Parathyroid adenoma (tissue), 2 donors: Measurements from ENCODE around the gene MSANTD7.

Experiments
- H2AFZ ChIP-seq: fragments of 300-600 bp; sonication (generic); one replicate; pipeline ENCODE4 v1.7.0; 2017; ENCODE audit warnings: antibody characterized with exemption, mild to moderate bottlenecking
- H3K27ac ChIP-seq: fragments of 300-600 bp; sonication (generic); one replicate; pipeline ENCODE4 v1.7.0; 2017
- H3K27me3 ChIP-seq: fragments of 300-600 bp; sonication (generic); one replicate; pipeline ENCODE4 v1.7.0; 2017; ENCODE audit warnings: low read length; ENCODE audit not compliant: control insufficient read depth, insufficient read depth
- H3K36me3 ChIP-seq: fragments of 300-600 bp; sonication (generic); one replicate; pipeline ENCODE4 v1.7.0; 2017; ENCODE audit warnings: low read length; ENCODE audit not compliant: control insufficient read depth, insufficient read depth
- H3K4me1 ChIP-seq: fragments of 300-600 bp; sonication (generic); one replicate; pipeline ENCODE4 v1.7.0; 2017; ENCODE audit warnings: control low read depth
- H3K4me2 ChIP-seq: fragments of 300-600 bp; sonication (generic); one replicate; pipeline ENCODE4 v1.7.0; 2017; ENCODE audit warnings: low read length
- H3K4me3 ChIP-seq: fragments of 300-600 bp; sonication (generic); one replicate; pipeline ENCODE4 v1.7.0; 2017; ENCODE audit warnings: low read depth, low read length
- H3K79me2 ChIP-seq: fragments of 300-600 bp; sonication (generic); one replicate; pipeline ENCODE4 v1.7.0; 2017; ENCODE audit warnings: control low read depth
- H3K9ac ChIP-seq: fragments of 300-600 bp; sonication (generic); one replicate; pipeline ENCODE4 v1.7.0; 2017; ENCODE audit warnings: mild to moderate bottlenecking
- H3K9me3 ChIP-seq: fragments of 300-600 bp; sonication (generic); one replicate; pipeline ENCODE4 v1.7.0; 2017; ENCODE audit warnings: low read length; ENCODE audit not compliant: control insufficient read depth
- TF ChIP-seq, protein P1 (sequence below): fragments of 300-600 bp; sonication (generic); IDR thresholded peaks from one replicate; pipeline ENCODE4 v1.7.0; 2017; ENCODE audit warnings: antibody characterized with exemption, mild to moderate bottlenecking
- donor health status: primary hyperparathyroidism.

MSANTD7 gene

DNA sequence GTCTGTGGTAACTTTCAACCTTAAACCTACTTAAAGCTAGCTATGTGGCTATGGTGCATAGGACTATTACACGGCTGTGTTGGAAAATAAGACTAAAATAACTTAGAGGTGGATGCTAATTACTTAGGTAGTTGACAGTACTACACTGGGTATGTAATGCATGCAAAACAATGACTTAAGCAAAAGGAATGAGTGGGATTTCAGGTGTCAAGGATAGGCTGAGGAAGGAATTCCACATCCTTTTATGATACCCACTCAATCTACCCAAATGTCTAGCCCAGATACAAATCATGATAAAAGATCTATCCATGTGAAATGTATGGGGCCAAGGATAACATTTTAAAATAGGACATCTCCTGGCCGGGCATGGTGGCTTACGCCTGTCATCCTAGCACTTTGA lies 14.1 kb upstream of the MSANTD7 start:
- H3K9ac ChIP-seq = no peak overlapping the region

DNA sequence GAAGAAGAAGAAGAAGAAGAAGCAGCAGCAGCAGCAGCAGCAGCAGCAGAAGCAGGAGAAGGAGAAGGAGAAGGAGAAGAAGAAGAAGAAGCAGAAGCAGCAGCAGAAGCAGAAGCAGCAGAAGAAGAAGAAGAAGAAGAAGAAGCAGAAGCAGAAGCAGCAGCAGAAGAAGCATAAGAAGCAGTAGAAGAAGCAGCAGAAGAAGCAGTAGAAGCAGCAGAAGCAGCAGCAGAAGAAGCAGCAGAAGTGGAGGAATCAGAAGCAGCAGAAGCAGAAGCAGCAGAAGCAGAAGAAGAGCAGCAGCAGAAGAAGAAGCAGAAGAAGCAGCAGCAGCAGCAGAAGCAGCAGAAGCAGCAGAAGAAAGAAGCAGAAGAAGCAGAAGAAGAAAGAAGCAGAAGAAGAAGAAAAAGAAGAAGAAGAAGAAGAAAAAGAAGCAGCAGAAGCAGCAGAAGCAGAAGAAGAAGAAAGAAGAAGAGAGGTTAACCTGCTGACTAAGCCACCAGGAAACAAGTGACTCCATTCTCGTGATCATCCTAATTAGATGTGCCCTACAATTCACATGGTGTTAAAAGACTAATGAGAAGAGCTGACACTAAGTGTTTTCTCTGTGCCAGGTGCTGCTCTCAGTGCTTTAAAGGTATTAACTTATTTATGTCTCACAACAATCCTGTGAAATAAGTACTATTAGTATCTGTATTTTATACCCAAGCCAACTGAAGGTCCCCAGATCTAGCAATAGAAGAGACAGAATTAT lies 11.9 kb upstream of the MSANTD7 start:
- H2AFZ ChIP-seq = no peak overlapping the region
- no peaks in the 10 kb centered on the region for H3K79me2 ChIP-seq
- H3K4me1 ChIP-seq = no peaks in the 10 kb centered on the region
- H3K27ac ChIP-seq = no peak overlapping the region
- no peak overlapping the region for H3K4me3 ChIP-seq
- TF ChIP-seq, protein P1, sequence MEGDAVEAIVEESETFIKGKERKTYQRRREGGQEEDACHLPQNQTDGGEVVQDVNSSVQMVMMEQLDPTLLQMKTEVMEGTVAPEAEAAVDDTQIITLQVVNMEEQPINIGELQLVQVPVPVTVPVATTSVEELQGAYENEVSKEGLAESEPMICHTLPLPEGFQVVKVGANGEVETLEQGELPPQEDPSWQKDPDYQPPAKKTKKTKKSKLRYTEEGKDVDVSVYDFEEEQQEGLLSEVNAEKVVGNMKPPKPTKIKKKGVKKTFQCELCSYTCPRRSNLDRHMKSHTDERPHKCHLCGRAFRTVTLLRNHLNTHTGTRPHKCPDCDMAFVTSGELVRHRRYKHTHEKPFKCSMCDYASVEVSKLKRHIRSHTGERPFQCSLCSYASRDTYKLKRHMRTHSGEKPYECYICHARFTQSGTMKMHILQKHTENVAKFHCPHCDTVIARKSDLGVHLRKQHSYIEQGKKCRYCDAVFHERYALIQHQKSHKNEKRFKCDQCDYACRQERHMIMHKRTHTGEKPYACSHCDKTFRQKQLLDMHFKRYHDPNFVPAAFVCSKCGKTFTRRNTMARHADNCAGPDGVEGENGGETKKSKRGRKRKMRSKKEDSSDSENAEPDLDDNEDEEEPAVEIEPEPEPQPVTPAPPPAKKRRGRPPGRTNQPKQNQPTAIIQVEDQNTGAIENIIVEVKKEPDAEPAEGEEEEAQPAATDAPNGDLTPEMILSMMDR = no peak
- H3K9me3 ChIP-seq = no peaks in the 10 kb centered on the region
- H3K36me3 ChIP-seq = no peaks in the 10 kb centered on the region
- no peaks in the 10 kb centered on the region for H3K27me3 ChIP-seq
- no peak overlapping the region for H3K4me2 ChIP-seq
- H3K9ac ChIP-seq = no peak overlapping the region

More for the DNA sequence above, 14.1 kb upstream of the MSANTD7 start:
- TF ChIP-seq, protein P1 = no peak
- Histone ChIP-seq H3K4me2 (no peak overlapping the region), H3K27me3 (no peaks in the 10 kb centered on the region), H3K4me1 (no peaks in the 10 kb centered on the region), H3K9me3 (no peaks in the 10 kb centered on the region), H2AFZ (no peak overlapping the region), H3K27ac (no peak overlapping the region), H3K4me3 (no peak overlapping the region), H3K36me3 (no peaks in the 10 kb centered on the region), H3K79me2 (no peaks in the 10 kb centered on the region)

DNA sequence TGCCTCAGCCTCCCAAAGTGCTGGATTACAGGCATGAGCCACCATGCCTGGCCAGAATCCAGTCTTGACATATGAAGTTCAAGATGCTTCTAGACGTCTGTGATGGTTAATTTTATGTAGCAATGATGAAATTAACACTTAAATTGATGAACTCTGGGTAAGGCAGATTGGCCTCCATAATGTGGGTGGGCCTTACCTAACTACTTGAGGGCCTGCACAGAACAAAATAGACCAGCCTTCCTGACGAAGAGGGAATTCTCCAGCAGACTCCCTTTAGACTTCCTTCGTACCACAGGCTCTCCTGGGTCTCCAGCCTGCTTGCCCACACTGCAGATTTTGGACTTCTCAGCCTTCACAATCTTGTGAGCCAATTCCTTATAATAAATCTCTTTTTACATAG lies 5.0 kb upstream of the MSANTD7 start:
- Histone ChIP-seq H3K4me2 (no peak overlapping the region), H3K27ac (no peak overlapping the region), H3K9ac (no peak overlapping the region), H3K4me1 (peaks cover 15% of the 10 kb centered on the region), H3K27me3 (no peaks in the 10 kb centered on the region), H2AFZ (no peak overlapping the region), H3K4me3 (no peak overlapping the region), H3K36me3 (no peaks in the 10 kb centered on the region), H3K79me2 (no peaks in the 10 kb centered on the region), H3K9me3 (no peaks in the 10 kb centered on the region)
- TF ChIP-seq, protein P1 = no peak

DNA sequence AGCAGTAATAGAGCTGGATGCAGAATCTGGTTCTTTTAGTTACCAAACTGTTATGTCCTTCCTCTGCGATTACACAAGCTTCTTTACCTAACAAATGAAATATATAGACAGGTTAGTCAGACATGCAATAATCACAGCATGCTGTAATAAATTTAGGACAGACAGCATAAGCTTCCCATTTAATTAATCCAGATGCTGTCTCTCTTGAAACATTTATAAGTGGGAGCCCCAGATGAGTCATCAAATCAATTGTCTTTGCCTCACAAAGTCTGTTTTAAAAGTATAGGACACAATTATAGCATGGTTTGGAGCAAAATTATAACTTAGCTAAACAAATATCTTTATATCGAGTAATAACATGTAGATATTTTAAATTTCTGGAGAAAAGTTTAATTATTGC lies 1.9 kb upstream of the MSANTD7 start:
- Histone ChIP-seq H3K4me1 (peaks cover 15% of the 10 kb centered on the region), H3K27me3 (no peaks in the 10 kb centered on the region), H3K4me3 (no peak overlapping the region), H3K36me3 (no peaks in the 10 kb centered on the region), H3K9ac (no peak overlapping the region), H3K9me3 (no peaks in the 10 kb centered on the region), H3K27ac (no peak overlapping the region), H3K4me2 (no peak overlapping the region), H3K79me2 (peaks cover 8% of the 10 kb centered on the region), H2AFZ (no peak overlapping the region)
- TF ChIP-seq, protein P1 = no peak
